ENCODE data around the gene CNPY1. TPM values are rescaled to one million over a fixed set of nuclear protein-coding genes. Genes with fewer than 3 reads are reported as not detected.
A peak's percentile ranks its signal among the peaks of the same experiment; 100 is the strongest.

Gene CNPY1
- polyA plus RNA-seq, 2 of the 4 experiments (the other 2 are of a cell fraction): not detected

DNA sequence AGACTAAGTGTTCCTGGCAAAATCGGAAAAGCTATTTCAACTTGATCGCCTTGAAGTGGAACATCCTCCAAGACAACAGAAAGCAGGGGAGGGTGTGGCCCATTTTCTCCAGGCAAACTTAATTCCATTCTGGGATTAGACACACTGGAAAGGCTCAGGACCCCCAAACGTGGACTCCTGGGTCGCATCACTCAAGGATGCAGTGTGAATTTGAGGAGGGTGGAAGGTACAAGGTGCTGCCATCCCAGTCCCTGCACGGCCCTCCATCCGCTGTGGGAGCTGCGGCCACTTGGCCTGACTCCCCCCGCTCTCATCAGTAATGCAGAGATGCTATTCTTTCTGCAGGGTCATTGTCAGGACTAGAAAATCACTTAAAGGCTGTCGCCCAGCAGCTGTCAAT, 2.4 kb downstream of the CNPY1 start:
- WGBS (ENCODE audit: missing lambda C conversion rate): 62% methylated on average over 9 of the region's 9 CpGs
- H3K4me3 ChIP-seq: no peak overlapping the region
- H3K9me3 ChIP-seq: no peaks in the 10 kb centered on the region
- no peak for ATAC-seq
- TF ChIP-seq JUN (IDR thresholded peaks at IDR 0.05): no peak
- no peak for TF ChIP-seq CHD2 (IDR thresholded peaks at IDR 0.05; ENCODE audit: low read length, partially characterized antibody)
- TF ChIP-seq, protein P1, sequence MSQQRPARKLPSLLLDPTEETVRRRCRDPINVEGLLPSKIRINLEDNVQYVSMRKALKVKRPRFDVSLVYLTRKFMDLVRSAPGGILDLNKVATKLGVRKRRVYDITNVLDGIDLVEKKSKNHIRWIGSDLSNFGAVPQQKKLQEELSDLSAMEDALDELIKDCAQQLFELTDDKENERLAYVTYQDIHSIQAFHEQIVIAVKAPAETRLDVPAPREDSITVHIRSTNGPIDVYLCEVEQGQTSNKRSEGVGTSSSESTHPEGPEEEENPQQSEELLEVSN (IDR thresholded peaks at IDR 0.05; ENCODE audit: borderline replicate concordance, low read depth): no peak
- no peak for TF ChIP-seq MAFK (IDR thresholded peaks at IDR 0.05; ENCODE audit: partially characterized antibody)
- no peak for TF ChIP-seq HOXB5 (CRISPR knock-in tag; IDR thresholded peaks at IDR 0.05)
- TF ChIP-seq ZNF302 (CRISPR knock-in tag; IDR thresholded peaks at IDR 0.05): no peak
- TF ChIP-seq PHF8 (IDR thresholded peaks at IDR 0.05; ENCODE audit: borderline replicate concordance, low read depth): no peak
- TF ChIP-seq FOXS1 (CRISPR knock-in tag; IDR thresholded peaks at IDR 0.05): no peak
- no peak for TF ChIP-seq RCOR1 (IDR thresholded peaks at IDR 0.05; ENCODE audit: low read depth, low read length)
- TF ChIP-seq, protein P2, sequence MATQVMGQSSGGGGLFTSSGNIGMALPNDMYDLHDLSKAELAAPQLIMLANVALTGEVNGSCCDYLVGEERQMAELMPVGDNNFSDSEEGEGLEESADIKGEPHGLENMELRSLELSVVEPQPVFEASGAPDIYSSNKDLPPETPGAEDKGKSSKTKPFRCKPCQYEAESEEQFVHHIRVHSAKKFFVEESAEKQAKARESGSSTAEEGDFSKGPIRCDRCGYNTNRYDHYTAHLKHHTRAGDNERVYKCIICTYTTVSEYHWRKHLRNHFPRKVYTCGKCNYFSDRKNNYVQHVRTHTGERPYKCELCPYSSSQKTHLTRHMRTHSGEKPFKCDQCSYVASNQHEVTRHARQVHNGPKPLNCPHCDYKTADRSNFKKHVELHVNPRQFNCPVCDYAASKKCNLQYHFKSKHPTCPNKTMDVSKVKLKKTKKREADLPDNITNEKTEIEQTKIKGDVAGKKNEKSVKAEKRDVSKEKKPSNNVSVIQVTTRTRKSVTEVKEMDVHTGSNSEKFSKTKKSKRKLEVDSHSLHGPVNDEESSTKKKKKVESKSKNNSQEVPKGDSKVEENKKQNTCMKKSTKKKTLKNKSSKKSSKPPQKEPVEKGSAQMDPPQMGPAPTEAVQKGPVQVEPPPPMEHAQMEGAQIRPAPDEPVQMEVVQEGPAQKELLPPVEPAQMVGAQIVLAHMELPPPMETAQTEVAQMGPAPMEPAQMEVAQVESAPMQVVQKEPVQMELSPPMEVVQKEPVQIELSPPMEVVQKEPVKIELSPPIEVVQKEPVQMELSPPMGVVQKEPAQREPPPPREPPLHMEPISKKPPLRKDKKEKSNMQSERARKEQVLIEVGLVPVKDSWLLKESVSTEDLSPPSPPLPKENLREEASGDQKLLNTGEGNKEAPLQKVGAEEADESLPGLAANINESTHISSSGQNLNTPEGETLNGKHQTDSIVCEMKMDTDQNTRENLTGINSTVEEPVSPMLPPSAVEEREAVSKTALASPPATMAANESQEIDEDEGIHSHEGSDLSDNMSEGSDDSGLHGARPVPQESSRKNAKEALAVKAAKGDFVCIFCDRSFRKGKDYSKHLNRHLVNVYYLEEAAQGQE (IDR thresholded peaks at IDR 0.05): no peak
- no peak for TF ChIP-seq HDAC2 (IDR thresholded peaks at IDR 0.05)
- no peak for TF ChIP-seq HOXB13 (CRISPR knock-in tag; IDR thresholded peaks at IDR 0.05; ENCODE audit: low read depth)
- TF ChIP-seq, protein P3, sequence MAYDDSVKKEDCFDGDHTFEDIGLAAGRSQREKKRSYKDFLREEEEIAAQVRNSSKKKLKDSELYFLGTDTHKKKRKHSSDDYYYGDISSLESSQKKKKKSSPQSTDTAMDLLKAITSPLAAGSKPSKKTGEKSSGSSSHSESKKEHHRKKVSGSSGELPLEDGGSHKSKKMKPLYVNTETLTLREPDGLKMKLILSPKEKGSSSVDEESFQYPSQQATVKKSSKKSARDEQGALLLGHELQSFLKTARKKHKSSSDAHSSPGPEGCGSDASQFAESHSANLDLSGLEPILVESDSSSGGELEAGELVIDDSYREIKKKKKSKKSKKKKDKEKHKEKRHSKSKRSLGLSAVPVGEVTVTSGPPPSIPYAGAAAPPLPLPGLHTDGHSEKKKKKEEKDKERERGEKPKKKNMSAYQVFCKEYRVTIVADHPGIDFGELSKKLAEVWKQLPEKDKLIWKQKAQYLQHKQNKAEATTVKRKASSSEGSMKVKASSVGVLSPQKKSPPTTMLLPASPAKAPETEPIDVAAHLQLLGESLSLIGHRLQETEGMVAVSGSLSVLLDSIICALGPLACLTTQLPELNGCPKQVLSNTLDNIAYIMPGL (CRISPR knock-in tag; IDR thresholded peaks at IDR 0.05; ENCODE audit: borderline replicate concordance): no peak
- TF ChIP-seq MYC (IDR thresholded peaks at IDR 0.05; ENCODE audit: borderline replicate concordance, low read length): no peak
- no peak for TF ChIP-seq POLR2A (IDR thresholded peaks at IDR 0.05; ENCODE audit: low read length)
- no peak for TF ChIP-seq JUNB (IDR thresholded peaks at IDR 0.05)
- DNase-seq (ENCODE audit: low read depth in 1 of 2, low spot score in 1 of 2): no peak
- H3K27ac ChIP-seq: no peak overlapping the region
- H3K4me2 ChIP-seq: no peak overlapping the region
- H3K4me1 ChIP-seq: no peaks in the 10 kb centered on the region
- FAIRE-seq: no peak
- ChIA-PET CTCF (interaction anchor here (1.5 to 4.2 kb wide), 2 partner anchors 9 to 17 kb away, joined by 4 to 21 read pairs; no protein-coding TSS in a partner anchor), POLR2A (no interaction called here)

DNA sequence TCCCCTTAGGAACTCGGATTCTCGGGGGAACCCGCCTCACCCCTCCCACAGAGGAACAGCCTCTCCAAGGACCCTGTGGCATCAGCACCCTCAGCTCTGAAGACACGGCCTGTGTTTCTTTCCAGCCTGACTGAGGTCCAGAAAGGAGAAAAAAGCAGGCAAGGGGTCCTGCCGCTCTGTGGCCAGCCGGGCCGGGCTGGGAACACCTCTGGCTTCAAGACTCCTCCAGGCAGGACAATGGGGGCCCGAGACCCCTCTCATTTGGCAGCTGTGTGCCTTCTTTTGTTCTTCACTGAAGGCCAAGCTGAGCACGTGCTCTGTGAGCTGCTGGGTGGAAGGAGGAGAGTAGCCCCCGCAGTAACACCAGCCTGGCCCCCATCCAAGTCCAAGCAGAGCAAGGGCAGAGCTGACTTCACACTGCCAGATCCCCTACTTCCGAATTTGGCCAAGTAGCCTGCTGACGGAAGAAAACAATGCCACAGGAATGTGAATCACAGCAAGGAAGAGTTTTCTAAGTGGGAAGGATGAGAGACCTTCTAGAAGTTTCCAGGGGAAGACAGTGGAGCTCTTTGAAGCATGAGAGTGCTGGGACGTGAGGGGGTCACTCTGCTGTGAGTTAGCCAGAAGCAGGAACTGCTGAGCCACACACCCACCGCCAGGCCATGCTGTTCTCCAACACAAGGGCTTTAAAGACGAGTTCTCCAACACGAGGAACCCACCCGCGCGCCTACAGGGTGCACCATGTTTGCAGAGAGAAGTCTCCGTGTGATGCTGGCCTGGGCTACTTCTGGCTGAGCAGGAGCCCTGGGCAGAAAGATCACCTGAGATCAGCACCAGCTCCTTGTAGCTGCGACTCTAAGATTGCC, 3.1 kb downstream of the CNPY1 start:
- 62% methylated on average over 19 of the region's 21 CpGs for WGBS (ENCODE audit: missing lambda C conversion rate)
- FAIRE-seq (no peak), DNase-seq (ENCODE audit: low read depth in 1 of 2, low spot score in 1 of 2) (no peak), ATAC-seq (peak in 1 of 2 experiments; percentile 35; a peak in 3 of 6 replicates)
- Histone ChIP-seq H3K9me3 (no peaks in the 10 kb centered on the region), H3K4me2 (no peak overlapping the region), H3K4me3 (no peak overlapping the region), H3K27ac (no peak overlapping the region), H3K4me1 (no peaks in the 10 kb centered on the region)
- CTCF ChIA-PET: interaction anchor here (1.5 to 4.2 kb wide), 2 partner anchors 9 to 16 kb away, joined by 4 to 21 read pairs; no protein-coding TSS in a partner anchor
- POLR2A ChIA-PET: no interaction called here
- TF ChIP-seq RCOR1 (IDR thresholded peaks at IDR 0.05; ENCODE audit: low read depth, low read length) (no peak), MAFK (IDR thresholded peaks at IDR 0.05; ENCODE audit: partially characterized antibody) (no peak)
